Anterior cingulate cortex (tissue), 58 donors: Measurements from ENCODE around the gene COL27A1.

Source experiments
- DNase-seq, 58 donors: peaks; one replicate each; lab custom pipeline; 2025; lab: John Stamatoyannopoulos, UW

The COL27A1 gene

GRCh38 chr9:114155263-114155994, at the start of gene COL27A1:
Gene COL27A1, plus strand, starts transcription at chr9:114155537. Its CDS starts 414 bp downstream, at chr9:114155951.
- DNase-seq = peak in 51 of 58 donors; percentile 9 to 80 (median 48)

- DNase-seq = no peak
Observed at GRCh38 chr9:114107286-114108001, 47.9 kb upstream of the COL27A1 start.

- peak in 55 of 58 donors; percentile 13 to 85 (median 67) for DNase-seq
Observed at GRCh38 chr9:114108016-114108833, 47.1 kb upstream of the COL27A1 start.

GRCh38 chr9:114109124-114109523, 46.2 kb upstream of the COL27A1 start:
- no peak for DNase-seq

- no peak for DNase-seq
Observed at GRCh38 chr9:114110180-114110579, 45.2 kb upstream of the COL27A1 start.

GRCh38 chr9:114112325-114112724, 43.0 kb upstream of the COL27A1 start:
- no peak for DNase-seq

GRCh38 chr9:114112778-114113584, 42.4 kb upstream of the COL27A1 start:
- peak in 9 of 58 donors; percentile 3 to 32 (median 12) for DNase-seq

GRCh38 chr9:114114364-114114763, 41.0 kb upstream of the COL27A1 start:
- DNase-seq = no peak

- DNase-seq = no peak
Observed at GRCh38 chr9:114115654-114116125, 39.6 kb upstream of the COL27A1 start.

- DNase-seq = peak in 13 of 58 donors; percentile 18 to 61 (median 25)
Observed at GRCh38 chr9:114116126-114116747, 39.1 kb upstream of the COL27A1 start.

GRCh38 chr9:114117614-114117995, 37.7 kb upstream of the COL27A1 start:
- DNase-seq = no peak

GRCh38 chr9:114117996-114118830, 37.1 kb upstream of the COL27A1 start:
- peak in 18 of 58 donors; percentile 14 to 72 (median 44) for DNase-seq

- DNase-seq = peak in 1 of 58 donors; percentile 11
Observed at GRCh38 chr9:114119242-114120191, 35.8 kb upstream of the COL27A1 start.

- no peak for DNase-seq
Observed at GRCh38 chr9:114120192-114121014, 34.9 kb upstream of the COL27A1 start.

- DNase-seq = no peak
Observed at GRCh38 chr9:114121227-114122135, 33.9 kb upstream of the COL27A1 start.
